HG03095 (cell line): ENCODE measurements around the gene FARSA.
"Not testable (repeated sequence)": the region's sequence is repeated elsewhere in the genome, so short reads cannot be mapped to it uniquely, and the experiment has no call there.

Experiments
- ATAC-seq: cut with Tn5 transposase; IDR thresholded peaks from one replicate; pipeline ENCODE4 v1.9.1; 2021; ENCODE audit warnings: moderate library complexity; ENCODE audit not compliant: unreplicated experiment

The FARSA gene

DNA sequence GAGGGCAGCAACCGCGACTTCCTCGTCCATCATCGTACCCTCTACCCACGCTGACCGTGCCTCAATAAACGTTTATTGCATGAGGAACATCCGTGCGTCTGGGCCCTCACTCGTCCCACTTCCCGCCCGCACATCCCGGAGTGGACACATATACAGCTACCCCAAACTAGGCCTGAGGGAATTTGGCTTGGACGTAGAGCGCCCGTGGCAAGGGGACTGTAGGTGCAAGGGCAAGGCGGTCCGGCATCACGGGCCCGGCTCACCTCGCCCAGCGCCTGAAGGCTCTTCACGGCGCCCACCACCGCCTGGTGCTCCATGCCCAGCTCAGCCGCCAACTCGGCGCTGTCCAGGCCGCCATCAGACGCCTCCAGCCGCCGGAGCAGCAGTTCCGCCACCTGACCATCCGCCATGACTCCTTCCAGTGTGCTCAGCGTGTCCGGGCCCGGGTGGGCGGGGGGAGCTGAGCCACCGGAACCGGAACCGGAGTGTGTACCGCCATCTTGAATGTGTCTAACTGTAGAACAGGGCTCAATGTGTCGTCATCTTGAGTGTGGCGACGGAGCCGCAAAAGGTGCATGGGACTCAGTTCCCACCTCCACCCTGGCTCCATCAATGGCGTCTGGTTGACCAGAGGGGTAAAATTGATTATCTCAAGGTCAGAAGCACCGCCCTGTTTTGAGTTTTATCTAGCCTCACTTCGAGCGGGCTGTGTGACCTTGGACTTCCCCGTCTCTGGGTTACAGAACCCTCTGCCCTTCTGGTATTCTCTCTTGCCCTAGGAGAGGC is at the start of gene FARSA:
TSS of gene FARSA (minus strand) at position 425 of the 786 bp plus-strand sequence. CDS start at position 410, 15 bp downstream.
- ATAC-seq, result no peak

DNA sequence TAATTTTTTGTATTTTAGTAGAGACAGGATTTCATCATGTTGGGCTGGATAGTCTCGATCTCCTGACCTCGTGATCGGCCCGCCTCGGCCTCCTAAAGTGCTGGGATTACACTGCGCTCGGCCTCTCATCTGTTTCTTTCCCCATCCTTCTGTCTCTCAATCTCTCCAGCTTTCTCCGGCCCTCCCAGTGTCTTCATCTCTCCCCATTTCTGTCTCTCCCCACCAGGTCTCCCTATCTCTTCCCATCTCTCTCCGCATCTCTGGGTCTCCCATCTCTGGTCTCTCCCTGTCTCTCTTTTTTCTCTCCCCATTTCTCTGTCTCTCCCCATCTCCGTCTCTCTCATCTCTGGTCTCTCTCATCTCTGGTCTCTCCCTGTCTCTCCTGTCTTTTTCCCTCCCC is 49.6 kb upstream of the FARSA start:
- ATAC-seq, result no peak

- no peak for ATAC-seq
Measured at GRCh38 chr19:12982648-12983047, 49.1 kb upstream of the FARSA start.

DNA sequence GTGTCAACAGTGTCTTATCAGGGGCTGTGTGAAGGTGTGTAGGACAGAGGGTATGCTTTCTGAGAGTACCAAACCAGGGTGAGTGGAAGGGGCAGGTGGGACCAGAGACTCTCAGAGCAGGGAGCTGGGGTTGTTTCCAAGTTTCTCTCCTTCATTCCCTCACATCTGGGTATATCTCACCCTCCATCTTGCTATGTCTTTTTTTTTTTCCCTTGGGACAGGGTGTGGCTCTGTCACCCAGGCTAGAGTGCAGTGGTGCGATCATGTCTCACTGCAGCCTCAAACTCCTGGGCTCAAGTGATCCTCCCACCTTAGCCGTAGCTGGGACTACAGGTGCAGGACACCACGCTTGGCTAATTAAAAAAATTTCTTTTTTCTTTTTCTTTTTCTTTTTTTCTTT is 46.5 kb upstream of the FARSA start:
- ATAC-seq, result no peak

DNA sequence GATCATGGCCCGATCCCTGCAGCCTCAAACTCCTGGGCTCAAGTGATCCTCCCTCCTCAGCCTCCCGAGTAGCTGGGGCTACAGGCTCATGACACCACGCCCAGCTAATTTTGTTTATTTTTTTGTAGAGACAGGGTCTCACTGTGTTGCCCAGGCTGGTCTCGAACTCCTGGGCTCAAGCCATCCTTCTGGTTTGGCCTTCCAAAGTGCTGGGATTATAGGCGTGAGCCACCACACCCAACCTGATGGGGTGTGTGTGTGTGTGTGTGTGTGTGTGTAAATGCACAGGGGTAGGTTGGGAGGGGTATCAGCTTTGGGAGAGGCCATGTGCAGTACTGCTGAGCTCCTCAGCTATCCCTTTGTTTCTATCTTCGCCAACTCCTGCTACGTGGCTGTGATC is 42.6 kb upstream of the FARSA start:
- ATAC-seq, result not testable (repeated sequence)

DNA sequence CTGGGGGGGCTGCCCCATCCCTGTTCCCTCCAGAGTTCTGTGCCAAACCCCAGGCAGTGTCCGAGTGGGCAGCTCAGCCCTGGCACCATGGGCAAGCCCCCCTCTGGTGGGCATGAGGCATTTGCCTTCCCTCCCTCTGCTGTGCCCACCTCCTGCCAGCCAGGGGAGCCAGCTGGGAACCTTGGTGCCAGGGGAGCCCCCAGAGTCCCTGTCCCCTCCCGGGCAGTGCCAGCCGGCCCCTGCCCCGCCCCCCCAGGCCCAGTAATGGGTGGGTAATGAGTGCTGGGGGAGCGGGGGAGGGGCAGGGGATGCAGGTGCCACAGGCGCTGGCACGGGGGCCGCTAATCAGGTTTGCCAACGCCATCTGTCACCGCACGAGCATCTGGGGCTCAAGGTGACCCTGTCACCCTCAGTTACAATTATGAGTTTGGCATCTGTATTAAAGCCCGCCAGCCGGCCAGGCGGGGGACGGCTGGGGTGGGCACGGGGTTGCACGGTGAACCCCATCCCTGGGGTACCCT is 41.8 kb upstream of the FARSA start:
- no peak for ATAC-seq

- no peak for ATAC-seq
Measured at GRCh38 chr19:12974301-12975220, 41.0 kb upstream of the FARSA start.

DNA sequence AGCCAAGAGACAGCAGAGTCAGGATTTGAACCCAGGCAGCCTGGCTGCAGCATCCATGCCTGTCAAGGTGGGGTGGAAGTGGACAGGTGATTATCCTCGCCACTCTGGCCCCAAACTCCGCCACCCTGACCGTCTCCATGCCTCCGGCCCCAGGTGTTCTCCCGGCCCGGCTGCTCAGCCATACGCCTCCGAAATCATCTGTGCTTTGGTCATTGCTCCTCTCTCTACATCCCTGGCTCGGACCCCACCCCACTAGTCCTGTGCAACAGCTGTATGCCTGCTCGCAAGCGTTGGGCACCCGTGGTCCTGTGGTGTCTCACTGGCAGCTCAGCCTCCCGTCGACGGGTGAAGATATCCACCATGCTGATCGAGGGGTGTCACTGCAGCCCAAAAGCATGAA is 39.7 kb upstream of the FARSA start:
- ATAC-seq, result no peak

DNA sequence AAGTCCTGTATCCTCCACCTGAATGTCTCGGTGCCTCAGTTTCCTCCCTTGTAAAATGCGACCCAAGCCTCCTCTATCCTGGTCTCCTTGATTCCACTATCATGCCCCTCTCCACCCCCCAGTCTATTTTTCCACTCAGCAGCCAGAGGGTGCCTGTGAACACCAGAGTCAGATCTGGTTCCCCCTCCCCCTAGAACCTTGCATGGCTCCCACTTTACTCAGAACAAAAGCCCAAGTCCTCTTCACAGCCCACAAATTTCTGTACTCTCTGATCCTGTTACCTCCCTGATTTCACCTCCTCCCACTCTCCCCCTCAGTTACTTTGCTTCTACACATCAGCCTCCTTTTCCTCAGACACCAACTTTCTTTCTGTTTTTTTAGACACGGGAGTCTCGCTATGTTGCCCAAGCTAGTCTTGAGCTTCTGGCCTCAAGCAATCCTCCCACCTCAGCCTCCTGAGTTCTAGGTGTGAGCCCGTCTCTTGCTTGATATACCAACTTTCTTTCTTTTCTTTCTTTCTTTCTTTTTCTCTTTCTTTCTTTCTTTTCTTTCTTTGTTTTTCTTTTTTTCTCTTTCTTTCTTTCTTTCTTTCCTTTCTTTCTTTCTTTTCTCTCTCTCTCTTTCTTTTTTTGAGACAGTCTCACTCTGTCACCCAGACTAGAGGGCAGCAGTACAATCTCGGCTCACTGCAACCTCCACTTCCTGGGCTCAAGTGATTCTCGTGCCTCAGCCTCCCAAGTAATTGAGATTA is 36.7 kb upstream of the FARSA start:
- ATAC-seq, result no peak

DNA sequence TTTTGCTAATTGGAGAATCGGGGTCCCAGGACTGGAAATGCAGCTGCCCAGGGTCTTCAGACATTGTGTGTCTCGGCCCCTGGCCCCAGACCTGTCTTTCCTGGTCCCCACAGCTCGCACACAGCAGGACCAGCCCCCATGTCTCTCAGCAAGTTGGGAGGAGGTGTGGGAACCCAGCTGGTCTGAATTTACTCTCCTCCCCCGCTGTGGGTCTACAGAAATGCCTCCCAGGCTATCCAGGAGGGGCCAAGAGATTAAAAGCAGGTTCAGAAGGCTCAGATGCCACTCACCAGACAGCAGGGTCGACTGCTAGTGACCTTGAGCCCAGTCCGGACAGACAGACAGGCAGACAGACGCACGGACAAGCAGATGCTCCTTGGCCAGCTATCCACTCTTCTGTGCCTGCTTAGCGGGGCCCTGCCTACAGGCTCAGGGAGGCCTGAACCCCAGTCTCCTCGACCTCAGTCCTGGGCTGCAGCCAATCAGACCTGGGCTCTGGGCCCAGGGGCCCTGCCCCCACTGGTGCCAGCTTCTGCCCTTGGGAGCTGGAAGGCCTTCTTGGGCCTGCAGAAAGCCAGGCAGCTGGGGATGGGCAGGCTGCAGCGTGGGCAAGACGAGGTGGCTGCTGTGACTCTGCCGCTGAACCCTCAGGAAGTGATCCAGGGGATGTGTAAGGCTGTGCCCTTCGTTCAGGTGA is 35.9 kb upstream of the FARSA start, which contains the start of gene DAND5:
TSS of gene DAND5 (plus strand) at position 285 of the 697 bp plus-strand sequence. CDS start at position 370, 85 bp downstream.
- no peak for ATAC-seq

- ATAC-seq, result no peak
Measured at GRCh38 chr19:12967907-12968306, 34.4 kb upstream of the FARSA start.

DNA sequence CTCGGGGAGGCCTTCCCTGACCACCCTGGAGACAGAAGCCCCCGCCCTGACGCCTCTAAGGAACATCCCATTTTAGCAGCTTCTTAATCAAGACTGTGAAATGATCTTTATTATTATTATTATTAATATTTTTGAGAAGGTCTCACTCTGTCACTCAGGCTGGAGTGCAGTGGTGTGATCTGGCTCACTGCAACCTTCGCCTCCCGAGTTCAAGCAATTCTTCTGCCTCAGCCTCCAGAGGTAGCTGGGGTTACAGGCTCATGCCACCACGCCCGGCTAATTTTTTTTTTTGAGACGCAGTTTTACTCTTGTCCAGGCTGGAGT is 32.3 kb upstream of the FARSA start:
- ATAC-seq, result no peak

GRCh38 chr19:12965017-12965811 is 31.7 kb upstream of the FARSA start:
- ATAC-seq, result peak; percentile 59

GRCh38 chr19:12959481-12959880 is 26.0 kb upstream of the FARSA start:
- ATAC-seq, result no peak

DNA sequence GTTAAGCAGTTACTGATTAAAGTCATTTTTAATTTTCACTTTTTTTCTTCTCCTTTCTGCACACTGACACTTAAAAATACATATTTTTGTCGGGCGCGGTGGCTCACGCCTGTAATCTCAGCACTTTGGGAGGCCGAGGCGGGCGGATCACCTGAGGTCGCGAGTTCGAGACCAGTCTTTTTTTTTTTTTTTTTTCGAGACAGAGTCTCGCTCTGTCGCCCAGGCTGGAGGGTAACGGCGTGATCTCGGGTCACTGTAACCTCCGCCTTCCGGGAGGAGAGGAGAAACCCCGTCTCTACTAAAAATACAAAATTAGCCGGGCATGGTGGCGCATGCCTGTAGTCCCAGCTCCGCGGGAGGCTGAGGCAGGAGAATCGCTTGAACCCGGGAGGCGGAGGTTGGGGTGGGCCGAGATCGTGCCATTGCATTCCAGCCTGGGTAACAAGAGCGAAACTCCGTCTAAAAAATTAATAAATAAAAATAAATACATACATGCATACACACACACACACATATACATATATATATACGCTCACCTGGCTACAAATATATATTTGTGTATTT is 24.0 kb upstream of the FARSA start:
- not testable (repeated sequence) for ATAC-seq

- ATAC-seq, result peak; percentile 63
Measured at GRCh38 chr19:12956446-12957388, 23.2 kb upstream of the FARSA start, which contains the start of gene GADD45GIP1. Gene GADD45GIP1 (minus strand): TSS chr19:12957223. CDS start chr19:12957212, 11 bp downstream.

DNA sequence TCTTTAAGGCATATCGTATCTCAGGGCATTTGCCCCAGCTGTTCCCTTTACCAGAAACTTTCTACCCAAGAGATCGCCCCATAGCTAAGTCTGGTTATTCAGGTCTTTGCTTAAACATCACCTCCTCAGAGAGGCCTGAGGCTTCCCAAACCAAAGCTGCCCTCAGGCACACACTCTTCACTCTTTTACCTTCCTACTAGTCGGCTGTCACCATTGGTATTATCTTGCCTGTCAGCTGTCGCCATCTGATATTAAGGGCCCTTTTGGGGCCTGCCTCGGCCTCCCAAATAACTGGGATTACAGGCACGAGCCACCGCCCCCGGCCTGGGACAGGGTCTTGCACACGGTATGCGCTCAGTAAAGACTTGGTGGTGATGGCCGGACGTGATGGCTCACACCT is 22.5 kb upstream of the FARSA start:
- ATAC-seq, result no peak

GRCh38 chr19:12955575-12955974 is 22.1 kb upstream of the FARSA start:
- ATAC-seq, result not testable (repeated sequence)
